MCF 10A (cell line): ENCODE measurements around the gene ONECUT1. TPM values are rescaled to one million over a fixed set of nuclear protein-coding genes. Genes with fewer than 3 reads are reported as not detected.

Experiments used
- BruUV-seq: library from RNA; stranded (reverse); fragments of 400-500 nt; replicated peaks from 2 replicates; lab custom pipeline; 2021; lab: Mats Ljungman, UMichigan
- CTCF ChIA-PET: fragments of 300-600 bp; sonication (Branson Sonifier 250); formaldehyde crosslinking; extraction: SDS; loops from one replicate; lab custom pipeline; 2021; ENCODE audit warnings: antibody characterized with exemption, inconsistent platforms; lab: Yijun Ruan, JAX
- POLR2A ChIA-PET: fragments of 300-600, 350-650 bp; sonication (Branson Sonifier 250); formaldehyde crosslinking; extraction: SDS; loops from one replicate; lab custom pipeline; 2020; ENCODE audit warnings: antibody characterized with exemption, inconsistent platforms; lab: Yijun Ruan, JAX
- DNase-seq: peaks from one replicate; pipeline ENCODE4 v3.0.0-alpha.2; 2018; ENCODE audit not compliant: unreplicated experiment
- H3K27ac Mint-ChIP-seq: one replicate; pipeline ENCODE4 v1.8.0; 2022; ENCODE audit warnings: mild to moderate bottlenecking, low read depth, mixed read lengths; ENCODE audit not compliant: unreplicated experiment
- H3K27me3 Mint-ChIP-seq: one replicate; pipeline ENCODE4 v1.8.0; 2022; ENCODE audit warnings: mixed read lengths; ENCODE audit not compliant: insufficient read depth, unreplicated experiment
- H3K36me3 Mint-ChIP-seq: one replicate; pipeline ENCODE4 v1.8.0; 2022; ENCODE audit warnings: mild to moderate bottlenecking, moderate library complexity, mixed read lengths; ENCODE audit not compliant: insufficient read depth, unreplicated experiment
- H3K4me1 Mint-ChIP-seq: one replicate; pipeline ENCODE4 v1.8.0; 2022; ENCODE audit warnings: mixed read lengths; ENCODE audit not compliant: insufficient read depth, unreplicated experiment
- H3K4me3 Mint-ChIP-seq: one replicate; pipeline ENCODE4 v1.8.0; 2022; ENCODE audit warnings: mild to moderate bottlenecking, moderate library complexity, mixed read lengths; ENCODE audit not compliant: unreplicated experiment
- H3K9me3 Mint-ChIP-seq: one replicate; pipeline ENCODE4 v1.8.0; 2022; ENCODE audit warnings: mixed read lengths; ENCODE audit not compliant: unreplicated experiment
- CTCF ChIP-seq: fragments of 200-600 bp; IDR thresholded peaks from one replicate; pipeline ENCODE4 v1.8.0; 2022; ENCODE audit warnings: antibody characterized with exemption, mild to moderate bottlenecking; ENCODE audit not compliant: unreplicated experiment
- intact Hi-C: fragments of 100-400 bp; cut with micrococcal nuclease; formaldehyde crosslinking; loops from 2 replicates; pipeline ENCODE4 v1.14.1; 2022
- total RNA-seq: library from RNA; stranded (reverse); gene quantifications from 2 replicates; pipeline ENCODE4 v1.2.3, GENCODE V29; 2022

The ONECUT1 gene
- total RNA-seq, 1 experiment from 2014 or later, result not detected

GRCh38 chr15:52784799-52785671, 5.1 kb downstream of the ONECUT1 start:
- ChIA-PET POLR2A (no interaction called here), CTCF (interaction anchor here (0.6 kb wide), 1 partner anchor 11 kb away, joined by 4 read pairs; no protein-coding TSS in a partner anchor)
- no peaks in the 10 kb centered on the region for H3K36me3 Mint-ChIP-seq
- no peaks in the 10 kb centered on the region for H3K4me1 Mint-ChIP-seq
- BruUV-seq, result no TSS peak
- H3K4me3 Mint-ChIP-seq, result no peak overlapping the region
- no peak overlapping the region for H3K27ac Mint-ChIP-seq
- intact Hi-C loops, result loop anchor here (5.0 kb wide), 1 partner anchor 877 kb away; no protein-coding TSS in a partner anchor
- no peaks in the 10 kb centered on the region for H3K9me3 Mint-ChIP-seq
- TF ChIP-seq CTCF, result no peak
- peaks cover 99% of the 10 kb centered on the region for H3K27me3 Mint-ChIP-seq
- no peak for DNase-seq

- BruUV-seq, result no TSS peak
- ChIA-PET POLR2A (no interaction called here), CTCF (interaction anchor here (0.6 to 1.4 kb wide), 6 partner anchors 8 to 413 kb away, joined by 3 to 7 read pairs (median 4); no protein-coding TSS in a partner anchor)
- no peaks in the 10 kb centered on the region for H3K9me3 Mint-ChIP-seq
- peaks cover 100% of the 10 kb centered on the region for H3K27me3 Mint-ChIP-seq
- H3K27ac Mint-ChIP-seq, result no peak overlapping the region
- intact Hi-C loops, result loop anchor here (5.0 kb wide), 1 partner anchor 878 kb away; no protein-coding TSS in a partner anchor
- no peaks in the 10 kb centered on the region for H3K4me1 Mint-ChIP-seq
- H3K4me3 Mint-ChIP-seq, result no peak overlapping the region
- DNase-seq, result no peak
- no peaks in the 10 kb centered on the region for H3K36me3 Mint-ChIP-seq
- TF ChIP-seq CTCF, result no peak
These were observed 6.0 kb downstream of the ONECUT1 start for GRCh38 chr15:52783929-52784798.

GRCh38 chr15:52783191-52783829, 6.8 kb downstream of the ONECUT1 start:
- Mint-ChIP-seq H3K9me3 (no peaks in the 10 kb centered on the region), H3K27ac (no peak overlapping the region), H3K27me3 (peaks cover 98% of the 10 kb centered on the region), H3K4me1 (no peaks in the 10 kb centered on the region), H3K36me3 (no peaks in the 10 kb centered on the region), H3K4me3 (no peak overlapping the region)
- POLR2A ChIA-PET, result no interaction called here
- CTCF ChIA-PET, result interaction anchor here (0.6 to 1.4 kb wide), 5 partner anchors 9 to 414 kb away, joined by 3 to 7 read pairs (median 3); no protein-coding TSS in a partner anchor
- BruUV-seq, result no TSS peak
- TF ChIP-seq CTCF, result no peak
- intact Hi-C loops, result loop anchor here (5.0 kb wide), 1 partner anchor 879 kb away; no protein-coding TSS in a partner anchor
- no peak for DNase-seq
